GM19025 (cell line): Measurements from ENCODE around the gene NR1H4.
"Not testable (repeated sequence)": the region's sequence is repeated elsewhere in the genome, so short reads cannot be mapped to it uniquely, and the experiment has no call there.

Experiments used
- ATAC-seq: cut with Tn5 transposase; IDR thresholded peaks from one replicate; pipeline ENCODE4 v1.9.1; 2021; ENCODE audit warnings: mild to moderate bottlenecking, low read depth, moderate library complexity; ENCODE audit not compliant: unreplicated experiment

Gene NR1H4

DNA sequence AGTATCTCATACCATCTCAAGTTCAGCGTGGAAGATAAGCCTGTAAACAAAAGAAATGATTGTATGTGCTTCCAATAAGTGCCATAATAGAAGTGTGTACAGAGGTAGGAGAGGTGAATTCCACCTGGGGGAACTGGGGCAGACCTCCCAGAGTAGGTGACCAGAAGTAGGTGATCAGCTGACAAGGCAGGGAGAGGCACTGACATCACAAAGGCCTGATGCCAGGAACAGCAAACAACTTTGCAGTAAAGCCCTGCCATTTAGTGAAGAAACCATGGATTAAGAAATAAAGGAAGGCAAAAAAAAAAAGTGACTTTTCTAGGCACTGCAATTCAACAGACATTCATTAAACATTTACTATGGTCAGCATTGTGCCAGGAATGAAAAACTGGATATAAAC is 31.1 kb downstream of the NR1H4 start:
- no peak for ATAC-seq

DNA sequence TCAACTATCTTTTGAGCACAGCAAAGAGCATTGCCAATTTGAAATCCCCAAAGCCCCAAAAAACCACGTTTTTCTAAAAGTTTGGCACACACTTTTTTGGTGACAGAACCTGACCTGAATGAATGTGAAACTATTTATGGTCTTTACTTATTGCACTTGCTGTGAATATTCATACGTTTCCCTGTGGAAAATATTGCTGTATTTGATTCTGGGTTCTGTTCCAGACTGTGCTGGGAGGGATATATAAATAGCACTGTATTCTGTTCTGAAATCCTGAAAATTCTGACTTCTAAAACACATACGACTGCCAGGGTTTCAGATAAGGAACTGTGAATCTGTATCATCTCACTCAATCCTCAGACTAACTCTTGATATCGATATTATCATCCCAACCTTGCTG is 35.1 kb downstream of the NR1H4 start:
- no peak for ATAC-seq

DNA sequence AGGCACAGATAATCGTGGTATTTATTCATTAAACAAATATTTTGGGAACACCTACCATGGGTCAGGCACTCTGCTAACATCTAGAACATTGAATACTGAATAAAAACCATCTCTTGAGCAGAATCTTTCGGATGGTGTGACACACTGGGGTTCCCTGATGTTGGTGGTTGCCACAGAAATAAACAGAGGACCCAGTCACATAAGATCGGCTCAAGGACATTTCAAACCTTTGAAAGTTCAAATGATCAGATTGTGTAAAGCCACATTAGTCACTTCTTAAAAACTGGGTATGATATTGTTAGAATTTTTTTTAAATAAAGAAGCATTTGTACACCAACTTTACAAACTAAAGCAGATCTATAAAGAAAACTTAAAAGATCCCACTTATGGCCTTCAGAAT is 39.0 kb downstream of the NR1H4 start:
- ATAC-seq, result no peak

DNA sequence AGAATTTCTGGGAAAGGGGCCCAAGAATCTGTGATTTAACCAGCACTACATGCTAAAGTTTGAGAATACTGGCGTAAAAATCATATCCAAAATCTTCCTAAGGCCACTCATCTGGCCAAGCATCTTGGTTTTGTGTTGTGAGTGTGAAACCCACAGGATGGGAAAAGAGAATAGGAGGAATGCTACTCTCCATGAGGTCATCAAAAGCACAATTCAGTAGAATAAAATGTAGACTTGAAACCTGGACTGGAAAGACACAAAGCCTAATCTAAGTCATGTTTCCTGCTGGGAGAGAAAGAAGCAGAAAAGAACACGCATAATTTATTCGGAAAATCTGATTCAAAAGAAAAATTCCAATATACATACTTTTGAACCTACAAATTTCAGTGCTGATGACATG is 42.3 kb downstream of the NR1H4 start:
- no peak for ATAC-seq

DNA sequence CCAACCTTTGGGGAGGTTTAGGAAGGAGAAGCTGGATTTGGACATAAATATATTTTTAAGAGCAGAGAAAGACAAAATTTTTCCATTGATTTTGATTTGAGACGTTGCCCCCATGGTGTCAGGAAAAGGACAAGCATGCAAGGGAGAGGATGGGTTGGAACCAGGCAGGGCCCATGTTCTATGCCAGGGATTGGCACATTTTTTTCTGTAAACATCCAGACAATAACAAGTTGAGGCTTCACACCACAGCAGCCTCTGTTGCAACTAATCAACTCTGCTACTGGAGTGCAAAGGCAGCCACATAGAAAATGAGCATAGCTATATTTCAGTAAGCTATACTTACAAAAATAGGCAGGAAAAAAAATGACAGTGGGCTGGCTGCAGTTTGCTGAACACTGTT is 44.7 kb downstream of the NR1H4 start:
- ATAC-seq, result no peak

DNA sequence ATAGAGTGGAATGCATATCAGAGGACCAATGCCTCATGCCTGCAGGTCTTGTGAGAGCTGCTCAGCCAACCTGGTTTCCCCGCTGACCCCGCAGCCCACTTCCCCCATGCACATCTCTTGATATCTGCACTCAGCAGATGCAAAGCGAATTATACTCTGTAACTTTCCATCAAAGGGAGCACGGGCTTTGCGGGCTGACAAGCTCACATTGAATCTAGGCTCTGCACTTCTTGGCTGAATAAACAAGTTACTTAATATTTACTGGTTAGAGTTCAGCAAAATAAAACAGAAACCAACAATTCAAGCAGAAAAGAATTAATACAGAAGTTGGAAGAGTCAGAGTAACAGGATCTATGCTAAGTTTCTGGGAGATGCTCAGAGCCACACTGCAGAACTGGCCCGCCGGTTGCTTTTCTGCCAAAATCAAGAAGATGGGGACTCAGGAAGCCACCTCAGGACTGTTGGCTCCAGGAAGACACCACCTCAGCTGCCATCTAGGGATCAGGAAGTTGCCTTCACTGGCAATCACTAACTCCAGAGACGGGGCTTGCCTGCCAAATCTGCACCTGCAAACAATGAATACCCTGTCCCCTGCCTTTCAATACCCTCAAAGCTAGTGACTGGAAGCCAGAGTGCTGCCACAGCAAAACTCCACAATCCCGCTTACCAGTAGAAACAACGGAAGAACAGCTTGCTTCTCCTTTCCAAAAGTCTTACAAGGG is 46.5 kb downstream of the NR1H4 start:
- ATAC-seq, result no peak

DNA sequence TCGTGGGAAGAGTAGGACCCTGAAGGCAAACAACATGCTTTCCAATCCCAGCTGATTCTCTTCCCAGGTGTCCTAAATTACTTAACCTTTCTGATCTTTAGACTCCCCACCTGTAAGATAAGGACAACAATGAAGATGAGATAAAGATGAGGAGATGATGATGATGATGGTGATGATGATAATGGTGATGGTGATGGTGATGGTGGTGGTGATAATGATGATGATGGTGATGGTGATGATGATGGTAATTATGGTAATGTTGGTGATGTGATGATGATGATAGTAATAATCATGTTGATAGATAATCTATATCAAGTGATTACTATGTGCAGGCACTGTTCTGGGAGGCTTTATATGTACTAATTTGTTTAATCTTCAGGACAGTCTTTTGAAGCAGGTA is 48.3 kb downstream of the NR1H4 start:
- ATAC-seq, result no peak

DNA sequence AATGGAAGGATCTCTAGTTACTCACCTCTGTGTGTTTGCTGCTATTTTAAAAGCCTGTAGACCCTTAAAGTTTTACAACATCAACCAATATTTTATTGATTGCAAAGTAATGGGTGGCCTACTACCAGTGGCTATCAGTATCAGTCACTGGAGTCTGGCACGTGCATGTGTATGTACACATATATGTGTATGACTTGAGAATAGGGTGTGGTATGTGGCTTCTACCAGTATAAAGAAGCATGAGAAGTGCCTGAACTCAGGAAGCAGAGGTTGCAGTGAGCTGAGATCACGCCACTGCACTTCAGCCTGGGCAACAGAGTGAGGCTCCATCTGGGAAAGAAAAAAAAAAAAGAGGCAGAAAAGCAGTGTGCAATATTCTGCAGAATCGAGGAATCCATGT is 54.4 kb downstream of the NR1H4 start:
- ATAC-seq, result no peak

DNA sequence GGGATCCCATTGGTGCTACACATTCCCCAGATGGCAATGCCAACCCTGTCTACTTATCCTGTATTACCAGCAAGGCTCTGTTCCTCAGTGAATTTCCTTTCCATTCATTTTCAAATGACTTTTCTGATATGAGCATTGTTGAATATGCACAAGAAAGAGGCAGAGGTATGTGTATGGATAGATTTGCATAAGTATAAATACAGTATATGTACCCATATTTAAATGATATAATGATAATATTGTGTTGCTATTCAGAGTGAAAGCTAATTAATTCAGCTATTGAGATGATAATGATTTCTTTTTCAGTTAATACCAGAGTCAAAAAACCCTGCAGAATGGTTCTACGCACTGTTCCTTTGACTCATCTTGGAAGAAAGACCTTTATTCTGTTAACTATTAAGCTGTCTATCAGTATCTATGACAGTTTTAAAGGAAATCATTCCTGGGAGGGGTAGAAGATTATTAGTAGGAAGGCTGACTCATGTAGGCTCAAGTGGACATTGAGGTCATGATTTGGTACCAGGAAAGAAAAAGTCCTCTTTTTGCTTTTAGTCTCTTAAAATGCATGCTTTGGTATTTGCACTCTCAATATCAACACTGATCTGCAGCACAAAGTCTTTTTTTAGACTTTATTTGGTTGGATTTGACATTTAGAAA is 54.9 kb downstream of the NR1H4 start:
- no peak for ATAC-seq

DNA sequence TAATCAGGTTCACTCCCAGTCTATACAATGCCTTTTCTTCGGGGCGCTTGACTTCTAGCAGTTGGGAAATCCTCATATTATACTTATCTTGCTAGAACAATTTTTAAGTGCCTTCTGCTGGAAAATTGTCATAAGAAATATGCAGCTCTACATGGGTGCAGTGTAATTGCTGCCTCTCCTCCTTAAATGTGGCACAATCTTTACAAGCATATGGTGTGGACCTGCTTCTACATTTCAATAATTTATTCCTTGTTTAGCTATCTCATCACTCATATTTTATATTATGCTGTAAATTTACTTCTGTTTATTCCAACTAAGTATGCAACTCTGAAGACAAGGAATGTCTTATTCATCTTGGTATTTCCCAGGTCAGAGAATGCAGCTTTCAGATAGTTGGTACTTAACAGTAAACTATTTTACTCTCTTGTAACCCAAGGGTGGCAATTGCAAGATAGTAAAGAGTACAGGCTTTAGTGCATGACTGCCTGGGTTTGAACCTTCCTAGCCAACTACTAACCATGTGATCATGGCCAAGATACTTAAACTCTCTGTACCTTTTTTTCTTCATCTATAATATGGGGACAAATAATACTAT is 56.2 kb downstream of the NR1H4 start:
- ATAC-seq, result no peak

DNA sequence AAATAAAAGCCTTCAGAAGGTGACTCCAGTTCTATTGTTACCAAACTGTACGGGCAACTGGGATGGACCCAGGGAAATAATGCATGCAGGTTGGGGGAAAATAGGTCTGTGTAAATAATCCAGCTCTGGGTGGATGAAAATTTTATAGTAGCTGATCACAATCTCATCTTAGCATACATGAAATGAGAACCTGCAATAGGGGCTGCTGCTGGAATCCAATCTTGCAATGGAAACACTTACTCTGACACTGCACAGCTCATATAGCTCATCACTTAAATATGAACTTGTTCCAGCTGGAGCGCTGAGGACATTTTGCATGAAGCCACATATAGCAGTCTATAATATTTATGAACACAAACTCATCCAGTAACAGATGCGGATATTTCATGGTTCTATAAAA is 59.7 kb downstream of the NR1H4 start:
- ATAC-seq, result no peak

DNA sequence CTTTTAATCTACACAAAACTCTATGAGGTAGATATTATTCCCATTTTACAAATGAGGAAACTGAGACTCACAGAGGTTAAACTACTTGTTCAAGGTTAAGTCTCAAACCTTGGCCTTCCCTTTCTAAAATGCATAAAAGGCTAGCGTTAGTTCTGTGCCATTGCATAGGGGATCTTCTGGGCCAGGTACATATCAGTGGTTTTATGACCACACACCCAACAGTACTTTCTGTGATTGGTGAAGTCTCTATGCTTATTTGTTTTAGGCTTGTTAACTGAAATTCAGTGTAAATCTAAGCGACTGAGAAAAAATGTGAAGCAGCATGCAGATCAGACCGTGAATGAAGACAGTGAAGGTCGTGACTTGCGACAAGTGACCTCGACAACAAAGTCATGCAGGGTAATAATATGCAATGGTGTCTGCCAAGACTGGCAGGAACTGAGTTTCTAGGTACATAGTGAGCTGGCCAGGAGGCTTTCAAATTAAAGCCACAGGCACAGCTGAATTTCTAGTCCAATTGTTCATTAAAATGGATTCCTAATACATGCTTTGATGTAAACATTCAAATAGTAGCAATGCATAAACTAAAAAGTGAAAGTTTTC is 61.1 kb downstream of the NR1H4 start:
- no peak for ATAC-seq

DNA sequence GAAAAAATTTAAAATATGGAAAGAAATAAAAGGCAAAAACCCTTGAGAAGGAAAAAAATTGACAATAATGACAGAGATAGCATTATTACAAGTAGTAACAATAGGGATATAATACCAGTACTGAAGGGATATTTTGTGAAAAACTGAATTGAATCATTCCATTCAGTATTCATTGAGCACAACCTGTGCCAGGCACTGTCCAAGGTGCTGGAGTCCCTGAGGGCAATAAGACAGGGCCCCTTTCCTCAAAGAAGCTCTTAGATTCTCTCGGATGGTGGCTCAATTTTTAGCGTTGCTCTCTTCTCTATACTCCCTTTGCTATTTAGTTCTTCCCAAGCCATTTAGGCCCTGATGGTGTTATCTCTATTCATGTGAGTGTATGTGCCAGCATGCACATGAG is 65.5 kb downstream of the NR1H4 start:
- ATAC-seq, result no peak

DNA sequence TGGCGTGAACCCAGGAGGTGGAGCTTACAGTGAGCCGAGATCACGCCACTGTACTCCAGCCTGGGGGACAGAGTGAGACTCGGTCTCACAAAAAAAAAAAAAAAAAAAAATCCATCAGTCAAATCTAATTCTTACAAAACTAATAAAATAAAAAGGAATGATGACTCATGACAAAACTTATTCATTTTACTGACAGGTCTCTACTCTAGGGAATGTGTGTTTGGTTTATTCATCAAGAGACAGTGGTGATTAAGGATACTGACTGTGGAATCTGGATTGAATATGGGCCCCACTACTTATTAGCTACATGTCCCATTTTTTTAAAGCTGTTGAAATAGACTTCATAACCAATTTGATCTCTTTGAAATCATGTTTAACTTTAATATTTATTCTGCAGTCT is 70.5 kb downstream of the NR1H4 start:
- ATAC-seq, result no peak

DNA sequence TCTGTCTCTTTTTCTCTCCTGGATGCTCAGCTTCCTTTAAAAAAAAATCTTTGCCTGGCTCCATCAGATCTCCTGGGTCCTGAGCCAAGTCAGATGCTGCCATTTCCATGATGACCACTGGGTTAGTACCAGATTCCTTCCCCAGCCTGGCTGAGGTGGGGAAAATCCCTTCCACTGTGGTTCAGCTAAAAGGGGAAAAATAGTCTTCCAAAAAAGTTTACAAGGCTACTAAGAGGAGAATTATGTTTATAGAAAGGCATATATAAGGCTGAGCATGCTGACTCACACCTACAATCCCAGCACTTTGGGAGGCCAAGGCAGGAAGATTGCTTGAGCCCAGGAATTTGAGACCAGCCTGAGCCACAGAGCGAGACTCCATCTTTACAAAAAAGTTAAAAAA is 71.4 kb downstream of the NR1H4 start:
- no peak for ATAC-seq

DNA sequence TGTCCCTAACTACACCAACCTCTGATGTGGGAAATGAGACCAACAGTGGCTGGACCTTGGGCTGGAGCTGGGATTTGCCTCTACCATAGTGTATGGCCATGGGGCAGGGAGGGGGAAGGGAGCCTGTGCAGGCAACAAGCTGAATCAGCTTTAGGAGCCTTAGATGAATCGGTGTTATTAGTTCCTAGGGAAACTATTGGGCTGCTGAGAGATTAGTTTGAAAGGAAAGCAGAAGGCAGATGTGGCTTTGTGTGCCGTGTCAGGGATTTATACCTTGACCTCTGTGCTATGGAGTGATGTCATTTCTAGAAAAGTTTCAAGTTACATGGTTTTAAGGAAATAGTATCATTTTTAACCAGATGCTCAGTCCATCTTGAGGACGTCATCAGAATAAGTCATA is 80.3 kb downstream of the NR1H4 start:
- no peak for ATAC-seq

DNA sequence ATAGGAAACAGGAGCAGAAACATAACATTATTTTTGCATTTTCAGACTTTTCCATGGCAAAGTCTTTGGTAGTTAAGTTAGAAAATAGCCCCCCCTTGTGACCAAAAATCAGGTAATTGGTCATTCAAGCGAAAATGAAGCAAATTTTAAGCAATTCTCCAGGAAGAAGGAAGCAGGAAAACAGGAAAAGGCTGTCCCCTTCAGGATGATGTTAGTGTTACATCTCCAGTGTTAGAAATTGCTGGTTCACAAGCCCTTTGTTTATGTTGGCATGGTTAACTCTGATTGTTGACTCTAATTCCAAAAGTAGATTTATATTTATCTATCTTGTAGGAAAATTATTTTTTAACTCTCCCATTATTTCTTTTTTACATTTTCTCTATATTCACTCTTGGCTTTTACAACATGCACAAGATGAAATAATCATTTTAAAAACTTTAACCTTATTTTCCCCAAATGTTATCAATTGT is 81.0 kb downstream of the NR1H4 start:
- ATAC-seq, result no peak

DNA sequence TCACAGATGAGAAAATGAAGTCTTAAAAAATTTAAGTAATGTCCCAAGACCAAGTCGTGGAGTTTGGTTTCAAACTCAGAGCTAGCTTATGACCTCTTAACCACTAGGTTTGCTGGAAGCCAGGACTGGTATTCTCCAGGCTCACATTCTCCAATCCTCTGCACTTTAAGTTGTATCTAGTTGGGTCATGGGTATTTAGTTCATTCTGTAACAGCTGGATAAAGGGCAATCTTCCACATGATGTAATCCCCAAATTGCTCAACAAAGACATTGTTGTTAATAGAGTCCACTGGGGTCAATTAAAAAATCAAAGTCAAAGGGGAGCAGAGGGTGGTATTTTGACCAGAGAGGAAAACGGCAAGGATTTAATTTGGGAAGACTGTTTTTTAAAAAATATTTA is 82.1 kb downstream of the NR1H4 start:
- no peak for ATAC-seq

DNA sequence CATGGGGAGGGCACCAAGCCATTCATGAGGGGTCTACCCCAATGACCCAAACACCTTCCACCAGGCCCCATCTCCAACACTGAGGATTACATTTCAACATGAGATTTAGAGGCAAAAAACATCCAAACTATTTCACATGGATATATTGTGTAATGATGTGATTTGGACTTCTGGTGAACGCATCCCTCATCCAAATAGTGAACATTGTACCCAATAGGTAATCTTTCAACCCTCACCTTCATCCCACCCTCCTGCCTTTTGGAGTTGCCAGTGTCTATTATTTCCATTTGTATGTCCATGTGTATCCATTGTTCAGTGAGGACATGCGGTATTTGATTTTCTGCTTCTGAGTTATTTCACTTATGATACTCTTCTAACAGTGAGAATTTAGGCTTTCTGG is 83.7 kb downstream of the NR1H4 start:
- ATAC-seq, result no peak

DNA sequence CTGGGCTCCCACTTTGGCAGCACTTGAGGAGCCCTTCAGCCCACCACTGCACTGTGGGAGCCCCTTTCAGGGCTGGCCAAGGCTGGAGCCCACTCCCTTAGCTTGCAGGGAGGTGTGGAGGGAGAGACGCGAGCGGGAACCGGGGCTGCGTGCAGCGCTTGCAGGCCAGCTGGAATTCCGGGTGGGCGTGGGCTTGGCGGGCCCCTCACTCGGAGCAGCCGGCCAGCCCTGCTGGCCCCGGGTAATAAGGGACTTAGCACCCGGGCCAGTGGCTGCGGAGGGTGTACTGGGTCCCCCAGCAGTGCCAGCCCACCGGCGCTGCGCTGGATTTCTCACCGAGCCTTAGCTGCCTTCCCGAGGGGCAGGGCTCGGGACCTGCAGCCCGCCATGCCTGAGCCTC is 85.6 kb downstream of the NR1H4 start:
- not testable (repeated sequence) for ATAC-seq

DNA sequence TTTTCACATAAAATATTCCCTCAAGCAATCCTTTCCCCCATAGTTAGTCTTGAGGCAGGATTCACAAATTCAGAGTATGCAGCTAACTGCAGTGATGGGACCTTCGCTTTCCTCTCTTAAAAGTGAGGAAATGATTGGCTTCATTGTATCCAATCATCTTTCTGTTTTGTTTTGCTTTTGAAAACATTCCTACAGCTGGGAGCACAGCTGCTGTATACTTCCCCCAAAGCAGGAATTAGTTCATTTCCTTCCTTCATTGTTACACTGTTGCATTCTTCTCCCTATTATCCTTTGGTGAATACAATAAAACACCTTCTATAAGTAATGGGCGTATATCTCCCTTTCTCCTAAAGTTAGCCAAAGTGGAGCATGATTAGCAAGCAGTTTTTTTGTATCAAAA is 90.4 kb downstream of the NR1H4 start:
- ATAC-seq, result no peak
